Liver (tissue), 9 donors: ENCODE results near the gene CELF2. TPM values are rescaled to one million over a fixed set of nuclear protein-coding genes. Genes with fewer than 3 reads are reported as not detected.

Source experiments
- DNase-seq: peaks from one replicate; pipeline ENCODE4 v3.0.0-alpha.2; 2017; ENCODE audit warnings: low spot score
- H3K27ac ChIP-seq, 2 donors: one replicate each; pipeline ENCODE4 v1.7.0; 2013; ENCODE audit warnings: inconsistent platforms in 2 of 2, low read length in 2 of 2, control low read depth in 1 of 2, low read depth in 1 of 2, mild to moderate bottlenecking in 1 of 2
- H3K27me3 ChIP-seq, 4 donors: one replicate each; pipeline versions ENCODE4 v1.6.1 to v1.7.0; 2013; ENCODE audit warnings: low read length in 3 of 4, inconsistent platforms in 1 of 4, mild to moderate bottlenecking in 1 of 4, moderate library complexity in 1 of 4; ENCODE audit not compliant: control insufficient read depth in 4 of 4, insufficient read depth in 4 of 4
- H3K36me3 ChIP-seq, 4 donors: one replicate each; pipeline versions ENCODE4 v1.6.1 to v1.7.0; 2013; ENCODE audit warnings: low read length in 3 of 4, mild to moderate bottlenecking in 3 of 4, low read depth in 1 of 4, moderate library complexity in 1 of 4; ENCODE audit not compliant: control insufficient read depth in 4 of 4, insufficient read depth in 3 of 4
- H3K4me1 ChIP-seq, 4 donors: one replicate each; pipeline versions ENCODE4 v1.6.1 to v1.7.0; 2013; ENCODE audit warnings: low read length in 3 of 4, mild to moderate bottlenecking in 3 of 4, moderate library complexity in 1 of 4; ENCODE audit not compliant: control insufficient read depth in 4 of 4, insufficient read depth in 4 of 4
- H3K4me3 ChIP-seq, 3 donors: one replicate each; pipeline versions ENCODE4 v1.6.1 to v1.7.0; 2013; ENCODE audit warnings: low read length in 3 of 3, control low read depth in 1 of 3, low read depth in 1 of 3, mild to moderate bottlenecking in 1 of 3
- H3K9ac ChIP-seq, 2 donors: one replicate each; pipeline ENCODE4 v1.7.0; 2013; ENCODE audit warnings: low read length in 2 of 2, mild to moderate bottlenecking in 2 of 2, moderate library complexity in 2 of 2, control low read depth in 1 of 2, low read depth in 1 of 2
- H3K9me3 ChIP-seq, 4 donors: one replicate each; pipeline versions ENCODE4 v1.6.1 to v1.7.0; 2013; ENCODE audit warnings: low read length in 3 of 4; ENCODE audit not compliant: control insufficient read depth in 4 of 4
- EGR1 ChIP-seq, 2 donors: IDR thresholded peaks; 2 replicates each; pipeline ENCODE4 v1.6.1; 2016 to 2018; ENCODE audit warnings: antibody characterized with exemption in 2 of 2, low read depth in 2 of 2
- FOXA2 ChIP-seq: IDR thresholded peaks from 2 replicates; pipeline ENCODE4 v1.6.1; 2016; ENCODE audit warnings: antibody characterized with exemption
- HNF4G ChIP-seq: IDR thresholded peaks from 2 replicates; pipeline ENCODE4 v1.6.1; 2016; ENCODE audit warnings: antibody characterized with exemption
- JUND ChIP-seq, 2 donors: IDR thresholded peaks; 2 replicates each; pipeline ENCODE4 v1.6.1; 2016; ENCODE audit warnings: antibody characterized with exemption in 2 of 2
- RAD21 ChIP-seq, 2 donors: IDR thresholded peaks; 2 replicates each; pipeline ENCODE4 v1.6.1; 2016; ENCODE audit warnings: antibody characterized with exemption in 2 of 2, mild to moderate bottlenecking in 2 of 2
- SP1 ChIP-seq: IDR thresholded peaks from 2 replicates; pipeline ENCODE4 v1.6.1; 2018; ENCODE audit warnings: antibody characterized with exemption, mild to moderate bottlenecking
- YY1 ChIP-seq: IDR thresholded peaks from 2 replicates; pipeline ENCODE4 v1.6.1; 2016; ENCODE audit warnings: antibody characterized with exemption, mild to moderate bottlenecking
- WGBS: extraction: QIAGEN DNeasy Blood & Tissue Kit; methylation state at CpG from one replicate; pipeline ENCODE4 v1.1.7; 2013; 5-methylcytosine and 5-hydroxymethylcytosine counted together
- polyA plus RNA-seq, 2 donors: library from polyadenylated mRNA; stranded (reverse) in 1 of 2; unstranded in 1 of 2; fragments of 200-250 nt in 1 of 2; fragments of >200 nt in 1 of 2; fragmentation: Nextera tagmentation in 1 of 2; extraction: Ambion mirVana in 1 of 2; gene quantifications; one replicate each; pipeline versions ENCODE4 v1.2.1 to v1.2.3, GENCODE V29; 2013 to 2015
- total RNA-seq, 2 donors: library from RNA; depleted of rRNA; stranded (reverse); fragments of >200 nt; gene quantifications; one replicate each; pipeline ENCODE4 v1.2.3, GENCODE V29; 2014
- TF ChIP-seq, protein P1 (sequence below): fragments of 150-350 bp; IDR thresholded peaks from 2 replicates; pipeline ENCODE4 v1.5.1; 2017; ENCODE audit warnings: improper control_type of control experiment, low read depth, low read length; ENCODE audit not compliant: missing input control
- TF ChIP-seq, protein P2 (sequence below): IDR thresholded peaks from 2 replicates; pipeline ENCODE4 v1.6.1; 2016; ENCODE audit warnings: antibody characterized with exemption
- TF ChIP-seq, protein P3 (sequence below): IDR thresholded peaks from 2 replicates; pipeline ENCODE4 v1.6.1; 2016; ENCODE audit warnings: antibody characterized with exemption, mild to moderate bottlenecking
- TF ChIP-seq, protein P4 (sequence below): IDR thresholded peaks from 2 replicates; pipeline ENCODE4 v1.6.1; 2016; ENCODE audit warnings: antibody characterized with exemption
- donor health status: healthy.
- donor health status: healthy.
- donor health status: healthy.
- donor health status: healthy.
- donor health status: healthy.

CELF2 gene
- total and polyA plus RNA-seq, 4 donors: 1.4 to 8.5 (median 5.6) TPM

DNA sequence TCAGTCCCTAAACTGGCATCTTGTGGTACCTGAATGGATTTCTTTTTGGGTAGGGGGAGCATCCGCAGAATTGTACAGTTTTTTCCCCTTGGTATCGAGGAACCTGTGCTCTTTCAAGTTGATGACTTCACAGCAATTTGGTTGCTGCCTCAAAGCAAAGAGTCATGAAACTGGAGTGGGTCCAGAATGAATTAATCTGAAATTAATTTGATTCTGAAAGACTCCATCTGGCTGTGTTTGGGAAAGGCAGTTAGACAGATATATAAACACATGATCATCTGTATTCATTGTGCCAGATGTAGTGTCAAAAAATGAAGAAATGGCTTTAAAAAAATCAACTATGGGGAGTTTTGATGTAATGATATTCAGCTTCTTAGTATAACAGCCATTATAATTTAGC is 136.1 kb downstream of the CELF2 start:
- Histone ChIP-seq H3K9me3 (no peaks in the 10 kb centered on the region), H3K36me3 (no peaks in the 10 kb centered on the region), H3K9ac (no peak overlapping the region), H3K27me3 (no peaks in the 10 kb centered on the region), H3K27ac (no peak overlapping the region), H3K4me3 (no peak overlapping the region), H3K4me1 (no peaks in the 10 kb centered on the region)
- DNase-seq: no peak
- 83% methylated on average over 2 of the region's 2 CpGs for WGBS
- TF ChIP-seq, protein P1, sequence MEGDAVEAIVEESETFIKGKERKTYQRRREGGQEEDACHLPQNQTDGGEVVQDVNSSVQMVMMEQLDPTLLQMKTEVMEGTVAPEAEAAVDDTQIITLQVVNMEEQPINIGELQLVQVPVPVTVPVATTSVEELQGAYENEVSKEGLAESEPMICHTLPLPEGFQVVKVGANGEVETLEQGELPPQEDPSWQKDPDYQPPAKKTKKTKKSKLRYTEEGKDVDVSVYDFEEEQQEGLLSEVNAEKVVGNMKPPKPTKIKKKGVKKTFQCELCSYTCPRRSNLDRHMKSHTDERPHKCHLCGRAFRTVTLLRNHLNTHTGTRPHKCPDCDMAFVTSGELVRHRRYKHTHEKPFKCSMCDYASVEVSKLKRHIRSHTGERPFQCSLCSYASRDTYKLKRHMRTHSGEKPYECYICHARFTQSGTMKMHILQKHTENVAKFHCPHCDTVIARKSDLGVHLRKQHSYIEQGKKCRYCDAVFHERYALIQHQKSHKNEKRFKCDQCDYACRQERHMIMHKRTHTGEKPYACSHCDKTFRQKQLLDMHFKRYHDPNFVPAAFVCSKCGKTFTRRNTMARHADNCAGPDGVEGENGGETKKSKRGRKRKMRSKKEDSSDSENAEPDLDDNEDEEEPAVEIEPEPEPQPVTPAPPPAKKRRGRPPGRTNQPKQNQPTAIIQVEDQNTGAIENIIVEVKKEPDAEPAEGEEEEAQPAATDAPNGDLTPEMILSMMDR: no peak
- TF ChIP-seq, protein P2, sequence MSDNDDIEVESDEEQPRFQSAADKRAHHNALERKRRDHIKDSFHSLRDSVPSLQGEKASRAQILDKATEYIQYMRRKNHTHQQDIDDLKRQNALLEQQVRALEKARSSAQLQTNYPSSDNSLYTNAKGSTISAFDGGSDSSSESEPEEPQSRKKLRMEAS: no peak
- no peak for TF ChIP-seq HNF4G
- TF ChIP-seq, protein P3, sequence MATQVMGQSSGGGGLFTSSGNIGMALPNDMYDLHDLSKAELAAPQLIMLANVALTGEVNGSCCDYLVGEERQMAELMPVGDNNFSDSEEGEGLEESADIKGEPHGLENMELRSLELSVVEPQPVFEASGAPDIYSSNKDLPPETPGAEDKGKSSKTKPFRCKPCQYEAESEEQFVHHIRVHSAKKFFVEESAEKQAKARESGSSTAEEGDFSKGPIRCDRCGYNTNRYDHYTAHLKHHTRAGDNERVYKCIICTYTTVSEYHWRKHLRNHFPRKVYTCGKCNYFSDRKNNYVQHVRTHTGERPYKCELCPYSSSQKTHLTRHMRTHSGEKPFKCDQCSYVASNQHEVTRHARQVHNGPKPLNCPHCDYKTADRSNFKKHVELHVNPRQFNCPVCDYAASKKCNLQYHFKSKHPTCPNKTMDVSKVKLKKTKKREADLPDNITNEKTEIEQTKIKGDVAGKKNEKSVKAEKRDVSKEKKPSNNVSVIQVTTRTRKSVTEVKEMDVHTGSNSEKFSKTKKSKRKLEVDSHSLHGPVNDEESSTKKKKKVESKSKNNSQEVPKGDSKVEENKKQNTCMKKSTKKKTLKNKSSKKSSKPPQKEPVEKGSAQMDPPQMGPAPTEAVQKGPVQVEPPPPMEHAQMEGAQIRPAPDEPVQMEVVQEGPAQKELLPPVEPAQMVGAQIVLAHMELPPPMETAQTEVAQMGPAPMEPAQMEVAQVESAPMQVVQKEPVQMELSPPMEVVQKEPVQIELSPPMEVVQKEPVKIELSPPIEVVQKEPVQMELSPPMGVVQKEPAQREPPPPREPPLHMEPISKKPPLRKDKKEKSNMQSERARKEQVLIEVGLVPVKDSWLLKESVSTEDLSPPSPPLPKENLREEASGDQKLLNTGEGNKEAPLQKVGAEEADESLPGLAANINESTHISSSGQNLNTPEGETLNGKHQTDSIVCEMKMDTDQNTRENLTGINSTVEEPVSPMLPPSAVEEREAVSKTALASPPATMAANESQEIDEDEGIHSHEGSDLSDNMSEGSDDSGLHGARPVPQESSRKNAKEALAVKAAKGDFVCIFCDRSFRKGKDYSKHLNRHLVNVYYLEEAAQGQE: no peak
- no peak for TF ChIP-seq SP1
- TF ChIP-seq YY1: no peak
- TF ChIP-seq JUND (IDR thresholded peaks at IDR 0.05): no peak
- no peak for TF ChIP-seq EGR1 (IDR thresholded peaks at IDR 0.05; ENCODE audit: low read depth in 2 of 2)

DNA sequence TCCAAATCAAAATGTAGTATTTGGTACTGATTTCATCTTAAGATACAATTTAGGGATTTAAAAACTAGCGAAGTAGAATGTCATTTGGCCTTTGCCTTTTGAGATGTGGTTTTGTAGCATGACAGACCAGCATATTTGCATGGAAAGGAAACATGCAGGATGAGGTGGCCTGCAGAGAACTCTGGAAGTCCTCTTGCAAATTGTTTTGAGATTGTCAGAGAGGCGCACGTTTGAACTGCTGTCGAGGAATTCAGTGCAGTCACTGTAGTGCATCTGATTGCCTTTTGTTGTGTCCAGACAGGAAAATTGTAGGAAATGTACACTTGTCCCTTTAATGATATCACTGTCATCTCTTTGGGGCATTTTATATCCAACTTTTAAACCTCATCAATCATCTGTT is 136.7 kb downstream of the CELF2 start:
- H3K4me3 ChIP-seq: no peak overlapping the region
- TF ChIP-seq EGR1 (IDR thresholded peaks at IDR 0.05; ENCODE audit: low read depth in 2 of 2) (no peak), SP1 (no peak), RAD21 (IDR thresholded peaks at IDR 0.05) (no peak), FOXA2 (no peak)
- TF ChIP-seq, protein P2: no peak
- TF ChIP-seq, protein P4, sequence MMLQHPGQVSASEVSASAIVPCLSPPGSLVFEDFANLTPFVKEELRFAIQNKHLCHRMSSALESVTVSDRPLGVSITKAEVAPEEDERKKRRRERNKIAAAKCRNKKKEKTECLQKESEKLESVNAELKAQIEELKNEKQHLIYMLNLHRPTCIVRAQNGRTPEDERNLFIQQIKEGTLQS: no peak
- no peak overlapping the region for H3K9ac ChIP-seq
- H3K9me3 ChIP-seq: no peaks in the 10 kb centered on the region
- H3K27ac ChIP-seq: no peak overlapping the region
- no peaks in the 10 kb centered on the region for H3K4me1 ChIP-seq
- WGBS: 56% methylated on average over 4 of the region's 4 CpGs
- DNase-seq: no peak
- no peaks in the 10 kb centered on the region for H3K36me3 ChIP-seq
- no peaks in the 10 kb centered on the region for H3K27me3 ChIP-seq

DNA sequence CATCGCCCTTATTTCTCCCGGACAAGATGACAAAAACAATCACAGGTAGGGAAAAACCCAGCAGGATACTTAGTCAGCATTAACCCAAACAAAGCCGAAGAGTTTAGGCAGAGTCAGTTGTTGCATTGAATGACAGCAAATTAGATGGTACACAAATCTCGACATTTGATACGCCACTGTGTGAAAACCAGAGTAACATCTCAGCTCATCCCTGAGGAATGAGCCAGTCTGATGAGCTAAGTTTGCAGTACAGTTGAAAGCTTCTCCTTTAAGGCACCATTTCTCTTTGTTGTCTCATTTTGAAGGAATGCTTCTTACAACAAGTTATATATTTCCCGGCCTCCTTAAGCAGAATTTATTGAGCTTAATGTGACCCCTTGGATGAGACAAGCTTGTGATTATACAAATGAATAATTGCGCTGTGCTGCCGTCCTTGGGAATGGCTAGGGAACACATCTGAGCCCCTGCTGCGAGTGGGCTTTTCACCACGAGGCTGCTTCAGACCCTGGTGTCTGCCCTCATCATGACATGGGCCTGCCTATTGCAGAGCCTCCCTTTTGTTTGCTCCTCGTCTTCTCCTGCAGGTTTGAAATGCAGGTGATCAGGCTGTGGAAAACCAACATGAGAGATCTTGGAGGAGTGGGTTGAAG is 137.3 kb downstream of the CELF2 start:
- DNase-seq: no peak
- H3K4me1 ChIP-seq: no peaks in the 10 kb centered on the region
- H3K27me3 ChIP-seq: no peaks in the 10 kb centered on the region
- no peaks in the 10 kb centered on the region for H3K36me3 ChIP-seq
- 51% methylated on average over 11 of the region's 11 CpGs for WGBS
- H3K9me3 ChIP-seq: no peaks in the 10 kb centered on the region
- H3K9ac ChIP-seq: no peak overlapping the region
- H3K27ac ChIP-seq: no peak overlapping the region
- H3K4me3 ChIP-seq: no peak overlapping the region
- TF ChIP-seq SP1 (no peak), EGR1 (IDR thresholded peaks at IDR 0.05; ENCODE audit: low read depth in 2 of 2) (no peak)
- TF ChIP-seq, protein P4: no peak
- TF ChIP-seq, protein P3: no peak
- TF ChIP-seq, protein P1: no peak
